ENCODE data around the gene DPEP1. TPM values are rescaled to one million over a fixed set of nuclear protein-coding genes. Genes with fewer than 3 reads are reported as not detected.
A peak's percentile ranks its signal among the peaks of the same experiment; 100 is the strongest.
"Not testable (repeated sequence)": the region's sequence is repeated elsewhere in the genome, so short reads cannot be mapped to it uniquely, and the experiment has no call there.

The DPEP1 gene
- total RNA-seq, 1 donor from 2014 or later = not detected

DNA sequence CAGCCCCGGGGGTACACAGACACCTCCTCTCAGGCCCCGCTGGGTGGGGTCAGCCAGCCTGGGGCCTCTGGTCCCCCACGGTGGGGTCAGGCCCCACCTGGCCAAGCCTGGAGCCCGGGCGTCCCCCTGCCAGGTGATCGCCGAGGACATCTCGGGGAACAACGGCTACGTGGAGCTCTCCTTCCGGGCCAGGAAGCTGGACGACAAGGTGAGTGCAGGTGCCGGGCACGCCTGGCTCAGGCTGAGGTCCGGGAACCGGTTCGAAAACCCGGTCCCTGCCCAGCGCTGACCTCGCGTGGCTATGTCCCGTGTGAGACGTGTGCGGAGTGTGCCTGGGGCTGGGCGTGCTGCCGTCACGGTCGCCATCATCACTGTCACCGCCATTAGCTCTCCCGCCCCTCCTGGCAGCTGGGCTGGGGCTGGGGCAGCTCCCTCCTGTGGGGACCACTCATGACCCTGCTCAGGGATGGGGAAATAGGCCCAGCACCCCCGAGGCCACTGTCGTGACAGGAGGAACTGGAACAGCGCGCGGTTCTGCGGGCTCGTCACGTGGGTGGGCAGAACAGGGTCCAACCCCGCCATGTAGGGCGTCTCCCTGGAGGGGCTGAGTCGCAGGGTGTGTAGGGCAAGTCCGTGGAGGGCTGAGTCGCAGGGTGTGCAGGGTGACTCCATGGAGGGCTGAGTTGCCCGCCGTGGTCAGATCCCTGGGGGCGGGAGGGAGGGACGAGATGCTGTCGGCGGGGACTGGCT lies 29.4 kb upstream of the DPEP1 start:
- Mint-ChIP-seq H3K36me3 (ENCODE audit: unreplicated experiment) (no peaks in the 10 kb centered on the region), H3K4me3 (ENCODE audit: unreplicated experiment) (no peak overlapping the region), H3K27ac (ENCODE audit: unreplicated experiment) (no peak overlapping the region), H3K27me3 (ENCODE audit: unreplicated experiment) (no peaks in the 10 kb centered on the region), H3K9me3 (ENCODE audit: unreplicated experiment) (no peaks in the 10 kb centered on the region), H3K4me1 (ENCODE audit: unreplicated experiment) (peaks cover 2% of the 10 kb centered on the region)
- peak; percentile 78 for DNase-seq (ENCODE audit: extremely low spot score, unreplicated experiment)
- TF ChIP-seq, protein P1, sequence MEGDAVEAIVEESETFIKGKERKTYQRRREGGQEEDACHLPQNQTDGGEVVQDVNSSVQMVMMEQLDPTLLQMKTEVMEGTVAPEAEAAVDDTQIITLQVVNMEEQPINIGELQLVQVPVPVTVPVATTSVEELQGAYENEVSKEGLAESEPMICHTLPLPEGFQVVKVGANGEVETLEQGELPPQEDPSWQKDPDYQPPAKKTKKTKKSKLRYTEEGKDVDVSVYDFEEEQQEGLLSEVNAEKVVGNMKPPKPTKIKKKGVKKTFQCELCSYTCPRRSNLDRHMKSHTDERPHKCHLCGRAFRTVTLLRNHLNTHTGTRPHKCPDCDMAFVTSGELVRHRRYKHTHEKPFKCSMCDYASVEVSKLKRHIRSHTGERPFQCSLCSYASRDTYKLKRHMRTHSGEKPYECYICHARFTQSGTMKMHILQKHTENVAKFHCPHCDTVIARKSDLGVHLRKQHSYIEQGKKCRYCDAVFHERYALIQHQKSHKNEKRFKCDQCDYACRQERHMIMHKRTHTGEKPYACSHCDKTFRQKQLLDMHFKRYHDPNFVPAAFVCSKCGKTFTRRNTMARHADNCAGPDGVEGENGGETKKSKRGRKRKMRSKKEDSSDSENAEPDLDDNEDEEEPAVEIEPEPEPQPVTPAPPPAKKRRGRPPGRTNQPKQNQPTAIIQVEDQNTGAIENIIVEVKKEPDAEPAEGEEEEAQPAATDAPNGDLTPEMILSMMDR (IDR thresholded peaks at IDR 0.05) = no peak

DNA sequence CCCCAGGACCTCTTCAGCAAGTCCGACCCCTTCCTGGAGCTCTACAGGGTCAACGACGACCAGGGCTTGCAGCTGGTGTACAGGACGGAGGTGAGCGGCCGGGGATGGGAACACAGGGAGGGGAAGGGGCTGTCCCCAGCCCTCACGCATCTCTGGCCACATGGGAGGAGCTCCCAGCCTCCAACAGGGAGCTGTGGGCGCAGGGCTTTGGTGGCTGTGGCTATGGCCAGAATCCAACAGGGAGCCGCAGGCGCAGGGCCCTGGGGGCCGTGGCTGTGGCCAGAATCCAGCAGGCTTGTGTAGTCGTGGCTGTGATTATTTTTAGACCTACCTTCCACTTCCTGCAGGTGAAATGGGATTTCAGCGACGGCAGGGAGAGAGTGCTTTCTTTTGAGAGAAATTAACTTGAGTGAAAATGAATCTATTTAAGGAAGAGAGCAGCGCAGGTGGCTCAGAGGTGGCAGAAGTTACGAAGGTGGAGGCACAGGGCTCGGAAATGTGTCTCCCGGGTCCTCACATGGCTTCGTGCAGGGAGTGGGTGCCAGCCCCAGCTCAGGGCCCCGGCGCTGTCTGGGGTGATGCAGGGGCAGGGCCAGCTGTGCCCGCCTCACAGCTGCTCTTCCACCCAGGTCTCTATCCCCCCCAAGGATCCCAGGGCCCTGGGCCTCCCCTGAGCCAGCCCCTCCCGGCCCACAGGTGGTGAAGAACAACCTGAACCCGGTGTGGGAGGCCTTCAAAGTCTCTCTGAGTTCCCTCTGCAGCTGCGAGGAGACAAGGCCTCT lies 28.5 kb upstream of the DPEP1 start:
- DNase-seq (ENCODE audit: extremely low spot score, unreplicated experiment) = no peak
- Mint-ChIP-seq H3K36me3 (ENCODE audit: unreplicated experiment) (no peaks in the 10 kb centered on the region), H3K4me3 (ENCODE audit: unreplicated experiment) (no peak overlapping the region), H3K27ac (ENCODE audit: unreplicated experiment) (no peak overlapping the region), H3K9me3 (ENCODE audit: unreplicated experiment) (no peaks in the 10 kb centered on the region), H3K27me3 (ENCODE audit: unreplicated experiment) (no peaks in the 10 kb centered on the region), H3K4me1 (ENCODE audit: unreplicated experiment) (peaks cover 2% of the 10 kb centered on the region)
- TF ChIP-seq, protein P1 (IDR thresholded peaks at IDR 0.05) = no peak

DNA sequence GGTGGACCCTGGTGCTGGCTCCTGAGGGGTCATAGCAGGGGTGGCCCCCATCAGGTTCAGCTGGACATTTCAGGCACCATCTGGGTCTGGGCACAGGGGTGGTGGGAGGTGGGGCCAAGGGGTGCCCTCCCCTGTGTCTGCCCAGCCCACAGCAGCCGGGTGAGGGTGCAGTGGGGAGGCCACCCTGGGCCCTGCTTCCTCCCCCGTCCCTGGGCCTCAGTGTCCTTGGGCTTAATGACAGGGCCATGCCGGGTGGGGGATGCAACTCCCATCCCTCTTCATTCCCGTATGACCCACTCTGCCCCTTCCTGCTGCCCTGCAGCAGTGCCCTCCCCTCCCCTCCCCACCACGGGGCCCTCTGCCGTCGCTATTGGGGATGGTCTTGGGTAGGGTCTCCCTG lies 27.2 kb upstream of the DPEP1 start:
- H3K9me3 Mint-ChIP-seq (ENCODE audit: unreplicated experiment) = no peaks in the 10 kb centered on the region
- peaks cover 2% of the 10 kb centered on the region for H3K4me1 Mint-ChIP-seq (ENCODE audit: unreplicated experiment)
- H3K27me3 Mint-ChIP-seq (ENCODE audit: unreplicated experiment) = no peaks in the 10 kb centered on the region
- no peaks in the 10 kb centered on the region for H3K36me3 Mint-ChIP-seq (ENCODE audit: unreplicated experiment)
- no peak for DNase-seq (ENCODE audit: extremely low spot score, unreplicated experiment)
- H3K4me3 Mint-ChIP-seq (ENCODE audit: unreplicated experiment) = no peak overlapping the region
- H3K27ac Mint-ChIP-seq (ENCODE audit: unreplicated experiment) = no peak overlapping the region
- TF ChIP-seq, protein P1 (IDR thresholded peaks at IDR 0.05) = no peak

DNA sequence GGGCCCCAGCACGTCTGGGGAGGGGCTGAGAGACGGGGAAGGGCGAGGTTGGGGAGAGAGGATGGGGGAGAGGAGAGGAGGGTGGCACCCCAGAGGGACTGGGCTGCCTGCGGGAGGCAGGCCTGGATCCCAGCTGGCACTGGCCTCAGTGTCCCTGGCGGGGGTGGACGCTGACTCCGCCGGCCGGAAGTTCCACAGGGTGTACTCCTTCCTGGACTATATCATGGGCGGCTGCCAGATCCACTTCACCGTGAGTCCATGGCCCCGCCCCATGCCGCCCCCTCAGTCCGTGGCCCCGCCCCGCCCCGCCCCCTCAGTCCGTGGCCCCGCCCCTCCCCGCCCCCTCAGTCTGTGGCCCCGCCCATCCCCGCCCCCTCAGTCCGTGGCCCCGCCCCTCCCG lies 26.6 kb upstream of the DPEP1 start:
- no peaks in the 10 kb centered on the region for H3K27me3 Mint-ChIP-seq (ENCODE audit: unreplicated experiment)
- H3K36me3 Mint-ChIP-seq (ENCODE audit: unreplicated experiment) = no peaks in the 10 kb centered on the region
- TF ChIP-seq, protein P1 (IDR thresholded peaks at IDR 0.05) = no peak
- no peak overlapping the region for H3K4me3 Mint-ChIP-seq (ENCODE audit: unreplicated experiment)
- no peak for DNase-seq (ENCODE audit: extremely low spot score, unreplicated experiment)
- H3K4me1 Mint-ChIP-seq (ENCODE audit: unreplicated experiment) = peaks cover 2% of the 10 kb centered on the region
- no peak overlapping the region for H3K27ac Mint-ChIP-seq (ENCODE audit: unreplicated experiment)
- H3K9me3 Mint-ChIP-seq (ENCODE audit: unreplicated experiment) = no peaks in the 10 kb centered on the region

DNA sequence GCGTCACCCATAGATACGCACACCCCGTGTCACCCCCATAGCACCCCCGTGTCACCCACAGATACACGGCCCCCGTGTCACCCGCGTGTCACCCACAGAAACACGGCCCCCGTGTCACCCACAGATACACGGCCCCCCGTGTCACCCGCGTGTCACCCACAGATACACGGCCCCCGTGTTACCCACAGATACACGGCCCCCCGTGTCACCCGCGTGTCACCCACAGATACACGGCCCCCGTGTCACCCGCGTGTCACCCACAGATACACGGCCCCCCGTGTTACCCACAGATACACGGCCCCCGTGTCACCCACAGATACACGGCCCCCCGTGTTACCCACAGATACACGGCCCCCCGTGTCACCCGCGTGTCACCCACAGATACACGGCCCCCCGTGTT lies 25.8 kb upstream of the DPEP1 start:
- not testable (repeated sequence) for H3K27me3 Mint-ChIP-seq (ENCODE audit: unreplicated experiment); DNase-seq (ENCODE audit: extremely low spot score, unreplicated experiment); H3K9me3 Mint-ChIP-seq (ENCODE audit: unreplicated experiment); H3K36me3 Mint-ChIP-seq (ENCODE audit: unreplicated experiment); H3K4me1 Mint-ChIP-seq (ENCODE audit: unreplicated experiment); H3K4me3 Mint-ChIP-seq (ENCODE audit: unreplicated experiment); H3K27ac Mint-ChIP-seq (ENCODE audit: unreplicated experiment)
